HG02943 (cell line): Measurements from ENCODE around the gene ROMO1.
"Not testable (repeated sequence)": the region's sequence is repeated elsewhere in the genome, so short reads cannot be mapped to it uniquely, and the experiment has no call there.

Experiments
- ATAC-seq: cut with Tn5 transposase; IDR thresholded peaks from one replicate; pipeline ENCODE4 v1.9.1; 2021; ENCODE audit warnings: mild to moderate bottlenecking, low read depth, moderate library complexity; ENCODE audit not compliant: unreplicated experiment

Gene ROMO1

DNA sequence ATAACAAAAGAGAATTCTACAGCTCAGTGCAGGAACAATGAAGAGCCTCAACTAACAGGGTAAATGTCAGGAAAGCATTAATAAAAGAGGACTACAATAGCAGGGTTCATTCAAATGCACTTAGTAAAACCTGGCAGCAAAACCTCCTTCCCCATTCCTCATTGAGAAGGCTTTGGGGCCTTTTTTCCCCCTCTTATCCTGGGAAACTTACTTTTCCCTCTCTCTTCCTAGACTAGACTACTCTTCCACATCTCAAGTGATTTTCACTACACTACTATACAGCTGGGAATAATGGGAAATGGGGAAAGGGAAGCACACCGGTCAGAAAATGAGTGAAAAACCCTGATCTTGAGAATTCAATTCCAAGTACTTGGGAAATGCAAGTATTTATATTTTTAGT lies 10.1 kb downstream of the ROMO1 start:
- no peak for ATAC-seq

DNA sequence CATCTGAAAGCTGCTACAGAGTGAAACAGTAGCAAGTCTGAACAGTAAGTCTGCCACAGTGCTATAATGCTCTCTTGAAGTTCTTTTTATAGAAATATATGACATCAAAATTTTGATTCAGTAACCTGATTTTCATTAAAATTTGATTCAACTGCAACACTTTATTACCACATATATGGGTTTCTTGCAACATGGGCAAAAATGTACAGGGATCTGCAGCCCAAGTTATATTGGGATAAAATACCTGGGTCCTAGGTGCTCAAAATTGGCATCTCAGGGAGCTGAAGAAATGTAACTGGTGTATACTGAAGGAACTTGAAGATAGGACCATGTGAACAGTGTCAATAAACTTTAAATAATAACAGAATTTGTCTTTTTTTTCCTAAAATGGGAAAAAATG lies 10.8 kb downstream of the ROMO1 start:
- no peak for ATAC-seq

DNA sequence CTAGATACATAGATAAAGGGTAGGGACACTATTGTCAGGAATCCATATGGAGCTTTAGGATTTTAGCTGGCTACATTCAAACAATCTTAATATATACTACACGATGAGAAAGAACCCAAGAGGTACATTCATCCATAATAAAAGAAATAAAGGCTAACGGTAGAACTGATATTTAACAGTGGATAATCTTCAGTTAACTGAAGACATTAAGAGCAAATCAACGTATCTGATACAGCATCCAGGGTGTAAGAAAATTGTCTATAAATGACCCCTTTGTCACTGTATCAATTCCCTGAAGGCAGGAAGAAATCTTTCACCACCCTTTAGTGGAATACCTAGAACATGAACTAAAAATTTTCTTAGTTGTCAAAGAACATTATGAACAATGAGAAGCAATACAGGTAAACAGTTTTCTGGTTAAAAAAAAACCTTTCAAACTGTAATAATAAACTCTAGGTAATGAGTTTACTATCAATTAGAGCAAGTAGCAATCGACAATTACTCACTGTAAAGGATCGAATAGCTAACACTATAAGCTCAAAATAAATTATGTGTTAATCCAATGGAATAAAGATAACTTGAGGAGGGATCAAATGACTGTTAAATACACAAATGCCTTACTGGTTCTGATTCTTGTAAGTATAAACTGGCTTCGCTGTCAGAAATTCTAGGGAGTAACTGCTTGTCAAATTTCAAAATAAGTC lies 11.8 kb downstream of the ROMO1 start:
- no peak for ATAC-seq

DNA sequence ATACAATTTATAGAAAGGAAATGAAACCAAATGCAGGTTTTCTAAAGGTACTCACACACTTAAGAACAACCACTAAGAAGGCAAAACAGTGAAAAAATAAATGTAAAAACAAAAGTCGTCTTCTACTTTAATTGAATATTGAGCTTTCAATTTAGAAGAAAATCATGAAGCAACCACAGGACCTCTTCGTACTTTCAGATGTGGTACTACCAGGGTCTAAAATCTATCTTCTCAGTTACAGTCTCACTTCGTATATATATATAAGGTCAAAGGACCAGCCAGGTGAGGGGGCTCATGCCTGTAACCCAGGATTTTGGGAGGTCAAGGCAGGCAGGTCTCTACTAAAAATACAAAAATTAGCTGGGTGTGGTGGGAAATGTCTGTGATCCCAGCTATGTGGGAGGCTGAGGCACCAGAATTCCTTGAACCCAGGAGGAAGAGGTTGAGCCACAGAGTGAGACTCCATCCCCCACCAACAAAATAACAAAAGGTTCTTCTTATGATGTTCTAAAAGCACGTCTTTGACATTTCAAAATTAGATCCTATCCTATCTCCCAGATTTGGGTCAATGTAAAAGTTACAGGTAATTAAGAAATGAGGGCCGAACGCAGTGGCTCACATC lies 12.5 kb downstream of the ROMO1 start:
- no peak for ATAC-seq

DNA sequence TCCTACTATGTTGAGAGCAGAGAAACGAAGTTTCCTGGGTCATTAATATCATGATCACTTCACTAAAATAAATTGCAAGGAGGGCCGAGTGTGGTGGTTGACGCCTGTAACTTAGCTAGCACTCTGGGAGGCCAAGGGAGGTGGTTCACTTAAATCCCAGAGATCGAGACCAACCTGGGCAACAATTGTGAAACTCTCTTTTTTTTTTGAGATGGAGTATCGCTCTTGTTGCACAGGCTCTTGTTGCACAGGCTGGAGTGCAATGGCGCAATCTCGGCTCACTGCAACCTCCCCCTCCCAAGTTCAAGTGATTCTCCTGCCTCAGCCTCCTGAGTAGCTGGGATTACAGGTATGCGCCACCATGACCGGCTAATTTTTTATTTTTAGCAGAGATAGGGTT lies 13.9 kb downstream of the ROMO1 start:
- ATAC-seq: not testable (repeated sequence)

DNA sequence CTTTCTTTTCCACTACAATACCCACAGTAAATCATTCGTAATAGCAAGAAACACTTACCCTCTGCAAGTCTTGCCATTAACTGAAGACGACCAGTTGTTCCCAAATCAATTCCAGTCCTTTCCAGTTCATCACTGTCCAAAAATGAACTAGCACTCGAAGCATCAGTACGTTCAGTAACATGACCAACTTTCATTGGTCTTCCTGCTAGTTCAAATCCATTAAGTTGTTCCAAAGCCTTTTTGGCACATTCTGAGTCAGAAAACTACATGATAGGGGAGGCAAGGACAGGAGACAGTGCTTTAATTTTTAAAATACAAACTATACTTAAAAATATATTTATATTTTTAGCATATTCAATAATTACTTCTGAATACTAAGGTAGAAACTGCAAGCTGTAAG lies 14.9 kb downstream of the ROMO1 start:
- no peak for ATAC-seq

DNA sequence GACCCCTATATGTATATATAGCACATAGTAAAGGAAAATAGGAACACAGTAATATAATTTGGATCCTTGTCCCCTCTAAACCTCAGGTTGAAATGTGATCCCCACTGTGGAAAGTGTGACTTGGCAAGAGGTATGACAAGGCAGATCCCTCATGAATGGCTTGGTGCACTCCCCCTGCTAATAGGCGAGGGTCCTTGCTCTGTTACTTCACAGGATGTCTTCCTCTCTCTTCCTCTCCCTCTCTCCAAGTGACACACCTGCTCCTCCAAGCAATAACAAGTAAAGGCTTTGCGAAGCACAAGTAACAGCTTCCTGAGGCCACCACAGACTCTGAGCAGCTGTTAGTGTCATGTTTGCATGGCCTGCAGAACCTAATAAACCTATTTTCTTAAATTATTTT lies 16.4 kb downstream of the ROMO1 start:
- no peak for ATAC-seq

DNA sequence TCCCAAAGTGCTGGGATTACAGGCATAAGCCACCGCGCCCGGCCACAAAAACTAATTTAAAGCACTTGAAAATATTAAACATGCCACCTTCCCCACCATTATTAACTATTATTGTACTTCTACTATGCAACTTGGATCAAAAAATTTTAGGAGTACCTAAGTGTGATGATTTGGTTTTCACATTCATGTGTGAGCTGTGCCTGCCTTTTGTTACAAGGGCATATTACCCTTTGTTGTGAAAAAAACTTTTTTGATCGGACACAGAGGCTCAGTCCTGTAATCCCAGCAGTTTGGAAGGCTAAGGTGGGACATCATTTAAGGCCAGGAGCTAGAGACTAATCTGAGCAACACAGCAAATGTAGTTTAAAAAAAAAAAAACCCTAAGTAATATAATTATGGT lies 17.1 kb downstream of the ROMO1 start:
- ATAC-seq: no peak

DNA sequence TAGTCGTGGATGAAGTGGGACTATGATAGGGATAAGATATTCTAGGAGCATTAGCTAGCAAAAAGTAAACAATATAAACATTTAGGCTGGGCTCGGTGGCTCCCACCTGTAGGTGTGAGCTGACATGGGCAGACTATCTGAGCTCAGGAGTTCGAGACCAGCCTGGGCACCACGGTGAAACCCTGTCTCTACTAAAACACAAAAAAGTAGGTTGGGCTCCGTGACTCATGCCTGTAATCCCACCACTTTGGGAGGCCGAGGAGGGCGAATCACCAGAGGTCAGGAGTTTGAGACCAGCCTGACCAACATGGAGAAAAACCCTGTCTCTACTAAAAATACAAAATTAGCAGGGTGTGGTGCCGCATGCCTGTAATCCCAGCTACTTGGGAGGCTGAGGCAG lies 19.1 kb downstream of the ROMO1 start:
- not testable (repeated sequence) for ATAC-seq

DNA sequence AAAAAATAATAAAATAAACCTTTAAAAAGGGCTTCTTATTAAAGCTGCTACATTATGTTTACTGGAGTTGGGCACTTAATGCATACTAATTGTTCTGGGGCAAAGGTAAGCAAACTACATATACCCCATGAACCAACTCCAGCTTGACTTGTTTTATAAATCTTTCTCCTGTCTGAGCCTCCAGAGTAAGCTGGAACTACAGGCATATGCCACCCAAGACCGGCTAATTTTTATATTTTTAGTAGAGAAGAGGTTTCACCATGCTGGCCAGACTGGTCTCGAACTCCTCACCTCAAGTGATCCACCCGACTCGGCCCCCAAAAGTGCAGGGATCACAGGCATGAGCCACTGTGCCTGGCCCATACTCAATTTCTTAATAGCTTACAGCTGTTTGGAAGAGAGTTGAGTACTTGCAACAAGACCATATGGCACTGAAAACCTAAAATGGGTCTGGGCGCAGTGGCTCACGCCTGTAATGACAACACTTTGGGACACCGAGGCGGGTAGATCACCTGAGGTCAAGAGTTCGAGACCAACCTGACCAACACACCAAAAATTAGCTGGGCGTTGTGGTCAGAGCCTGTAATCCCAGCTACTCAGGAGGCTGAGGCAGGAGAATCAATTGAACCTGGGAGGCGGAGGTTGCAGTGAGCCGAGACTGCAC lies 19.9 kb downstream of the ROMO1 start:
- no peak for ATAC-seq

DNA sequence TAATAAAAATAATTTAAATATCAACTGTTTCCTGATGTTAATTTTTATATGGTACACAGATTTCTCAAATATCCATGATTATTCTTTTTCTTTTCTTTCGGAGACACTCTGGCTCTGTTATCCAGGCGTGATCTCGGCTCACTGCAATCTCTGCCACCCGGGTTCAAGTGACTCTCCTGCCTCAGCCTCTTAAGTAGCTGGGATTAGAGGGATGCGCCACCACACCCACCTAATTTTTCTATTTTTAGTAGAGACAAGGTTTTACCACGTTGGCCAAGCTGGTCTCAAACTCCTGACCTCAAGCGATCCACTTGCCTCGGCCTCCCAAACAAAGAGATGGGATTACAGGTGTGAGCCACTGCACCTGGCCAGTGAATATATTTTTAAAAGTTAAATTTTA lies 20.5 kb downstream of the ROMO1 start:
- no peak for ATAC-seq

DNA sequence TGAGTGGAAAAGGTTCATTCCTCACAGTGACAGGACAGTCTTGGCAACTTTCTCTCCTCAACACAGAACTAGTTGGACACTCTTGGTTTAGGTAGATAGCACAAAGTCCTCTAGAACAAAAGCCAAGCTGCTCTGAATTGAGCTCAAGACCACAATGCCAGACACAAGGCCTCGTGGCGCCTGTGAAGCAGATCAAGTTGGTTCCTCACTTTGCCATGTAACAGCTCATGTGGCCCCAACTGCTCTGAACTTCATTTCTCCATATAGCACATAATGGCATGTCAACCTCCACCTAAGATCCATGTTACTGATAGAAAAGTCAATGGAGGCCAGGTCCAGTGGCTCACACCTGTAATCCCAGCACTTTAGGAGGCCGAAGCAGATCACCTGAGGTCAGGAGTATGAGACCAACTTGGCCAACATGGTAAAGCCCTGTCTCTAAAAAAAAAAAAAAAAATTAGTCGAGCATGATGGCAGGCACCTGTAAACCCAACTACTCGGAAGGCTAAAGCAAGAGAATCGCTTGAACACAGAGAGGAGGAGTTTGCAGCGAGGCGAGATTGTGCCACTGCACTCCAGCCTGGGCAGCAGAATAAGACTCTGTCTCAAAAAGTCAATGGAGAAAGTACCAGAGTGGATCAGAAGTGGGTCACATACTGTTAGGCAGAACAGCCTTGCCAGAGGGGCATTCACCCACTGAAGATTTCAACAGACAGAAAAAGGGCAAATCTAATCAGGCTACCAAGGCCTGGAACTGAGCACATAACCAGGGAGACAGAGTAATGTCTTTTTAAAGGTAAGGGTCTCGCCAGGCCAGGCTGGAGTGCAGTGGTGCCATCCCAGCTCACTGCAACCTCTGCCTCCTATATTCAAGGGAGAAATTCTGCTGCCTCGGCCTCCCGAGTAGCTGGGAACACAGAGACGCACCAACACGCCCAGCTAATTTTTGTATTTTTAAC lies 21.2 kb downstream of the ROMO1 start:
- ATAC-seq: no peak

DNA sequence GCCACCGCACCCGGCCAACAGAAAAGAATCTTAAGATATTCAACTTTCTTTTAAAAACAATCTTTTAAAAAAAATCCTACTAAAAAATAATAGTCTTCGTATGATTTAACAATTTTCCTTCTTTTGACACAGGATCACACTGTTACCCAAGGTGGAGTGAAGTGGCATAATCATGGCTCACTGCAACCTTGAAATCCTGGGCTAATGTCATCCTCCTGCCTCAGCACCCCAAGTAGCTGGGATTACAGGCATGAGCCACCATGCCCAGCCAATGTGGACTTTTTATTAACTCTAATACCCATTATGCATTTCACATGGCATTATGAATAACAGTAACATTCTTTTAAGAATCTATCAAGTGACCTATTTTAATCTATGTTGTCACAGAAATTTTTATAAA lies 22.0 kb downstream of the ROMO1 start:
- ATAC-seq: no peak

DNA sequence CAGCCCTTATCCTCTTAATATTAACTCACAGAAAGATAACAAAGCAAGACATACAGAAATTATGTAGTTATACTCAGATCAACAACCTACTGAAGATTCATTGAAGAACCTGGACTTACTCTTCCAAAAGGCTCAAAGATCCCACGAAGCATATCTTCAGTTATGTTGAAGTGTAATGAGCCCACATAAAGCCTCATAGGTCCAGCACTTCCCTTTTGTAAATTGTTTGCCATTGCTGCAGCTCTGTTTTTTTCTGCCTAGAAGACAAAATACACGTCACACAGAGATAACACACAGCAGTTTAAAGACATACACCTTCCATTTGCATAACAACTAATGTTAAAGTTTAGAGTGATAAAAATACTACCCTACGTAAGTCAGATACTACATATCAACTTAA lies 22.4 kb downstream of the ROMO1 start:
- ATAC-seq: no peak

DNA sequence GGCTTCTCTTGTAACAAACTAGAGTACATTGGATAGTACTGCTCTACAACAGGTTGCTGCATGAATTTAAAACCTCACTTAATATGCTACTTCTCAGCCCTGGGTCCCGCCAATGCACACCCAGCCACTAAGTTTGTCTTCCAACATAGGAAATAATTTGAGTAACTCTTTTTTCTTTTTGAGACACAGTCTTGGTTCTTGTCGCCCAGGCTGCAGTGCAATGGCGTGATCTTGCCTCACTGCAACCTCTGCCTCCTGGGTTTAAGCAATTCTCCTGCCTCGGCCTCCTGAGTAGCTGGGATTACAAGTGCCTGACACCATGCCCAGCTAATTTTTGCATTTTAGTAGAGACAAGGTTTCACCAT lies 24.1 kb downstream of the ROMO1 start:
- ATAC-seq: not testable (repeated sequence)

DNA sequence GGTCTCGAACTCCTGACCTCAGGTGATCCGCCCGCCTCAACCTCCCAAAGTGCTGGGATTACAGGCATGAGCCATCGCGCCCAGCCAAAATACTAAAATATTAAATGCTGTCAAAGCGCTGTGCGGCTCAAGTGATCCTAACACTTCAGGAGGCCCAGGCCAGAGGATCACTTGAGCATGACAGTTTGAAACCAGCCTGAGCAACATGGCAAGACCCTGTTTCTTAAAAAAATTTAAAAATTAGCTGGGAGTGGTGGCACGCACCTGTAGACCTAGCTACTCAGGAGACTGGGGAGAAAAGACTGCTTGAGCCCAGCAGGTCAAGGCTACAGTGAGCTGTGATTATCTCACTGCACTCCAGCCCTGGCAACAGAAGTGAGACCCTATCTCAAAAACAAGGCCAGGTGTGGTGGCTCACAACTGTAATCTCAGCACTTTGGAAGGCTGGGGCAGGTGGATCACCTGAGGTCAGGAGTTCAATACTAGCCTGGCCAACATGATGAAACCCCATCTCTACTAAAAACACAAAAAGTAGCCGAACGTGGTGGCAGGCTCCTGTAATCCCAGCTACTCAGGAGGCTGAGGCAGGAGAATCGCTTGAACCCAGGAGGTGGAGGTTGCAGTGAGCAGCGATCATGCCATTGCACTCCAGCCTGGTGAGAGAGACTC lies 24.6 kb downstream of the ROMO1 start:
- ATAC-seq: not testable (repeated sequence)

DNA sequence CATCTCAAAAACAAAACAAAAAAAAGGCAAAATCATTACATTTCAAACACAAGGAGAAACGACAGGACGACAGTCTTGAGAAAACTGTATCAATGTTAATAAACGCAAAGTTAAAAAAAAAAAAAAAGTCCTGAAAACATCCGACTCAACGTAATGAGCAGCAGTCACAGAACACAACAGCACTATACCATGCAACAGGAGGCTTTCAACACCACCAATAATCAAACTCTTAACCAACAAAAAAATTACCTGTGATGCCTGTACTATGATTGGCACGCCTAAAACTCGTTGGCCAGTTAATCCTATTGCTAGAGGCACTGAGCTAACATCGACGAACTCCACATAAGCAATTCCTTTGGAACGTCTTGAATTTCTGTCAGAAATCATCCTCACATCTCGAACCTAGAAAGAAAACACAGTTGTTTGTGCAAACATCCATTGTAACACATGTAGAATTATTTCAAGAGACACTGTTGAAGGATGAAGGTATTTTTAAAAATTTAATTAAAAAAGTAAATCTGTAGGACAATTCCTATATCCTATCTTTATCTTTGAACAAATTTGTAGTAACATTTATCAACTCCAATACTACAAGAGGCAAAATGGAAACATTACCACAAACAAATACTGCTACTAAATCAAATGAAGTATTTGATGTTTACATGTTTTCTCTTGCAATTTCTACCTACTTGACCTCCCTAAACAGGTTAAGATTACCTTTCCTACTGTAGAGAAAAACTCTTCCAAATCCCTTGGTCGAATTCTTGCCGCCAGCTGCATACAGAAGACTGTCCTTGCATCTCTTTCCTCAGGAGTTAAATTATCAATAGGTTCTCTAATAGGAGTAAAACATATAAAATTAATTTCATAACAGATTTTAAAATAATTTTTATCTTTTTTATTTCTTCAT lies 25.4 kb downstream of the ROMO1 start:
- ATAC-seq: no peak

DNA sequence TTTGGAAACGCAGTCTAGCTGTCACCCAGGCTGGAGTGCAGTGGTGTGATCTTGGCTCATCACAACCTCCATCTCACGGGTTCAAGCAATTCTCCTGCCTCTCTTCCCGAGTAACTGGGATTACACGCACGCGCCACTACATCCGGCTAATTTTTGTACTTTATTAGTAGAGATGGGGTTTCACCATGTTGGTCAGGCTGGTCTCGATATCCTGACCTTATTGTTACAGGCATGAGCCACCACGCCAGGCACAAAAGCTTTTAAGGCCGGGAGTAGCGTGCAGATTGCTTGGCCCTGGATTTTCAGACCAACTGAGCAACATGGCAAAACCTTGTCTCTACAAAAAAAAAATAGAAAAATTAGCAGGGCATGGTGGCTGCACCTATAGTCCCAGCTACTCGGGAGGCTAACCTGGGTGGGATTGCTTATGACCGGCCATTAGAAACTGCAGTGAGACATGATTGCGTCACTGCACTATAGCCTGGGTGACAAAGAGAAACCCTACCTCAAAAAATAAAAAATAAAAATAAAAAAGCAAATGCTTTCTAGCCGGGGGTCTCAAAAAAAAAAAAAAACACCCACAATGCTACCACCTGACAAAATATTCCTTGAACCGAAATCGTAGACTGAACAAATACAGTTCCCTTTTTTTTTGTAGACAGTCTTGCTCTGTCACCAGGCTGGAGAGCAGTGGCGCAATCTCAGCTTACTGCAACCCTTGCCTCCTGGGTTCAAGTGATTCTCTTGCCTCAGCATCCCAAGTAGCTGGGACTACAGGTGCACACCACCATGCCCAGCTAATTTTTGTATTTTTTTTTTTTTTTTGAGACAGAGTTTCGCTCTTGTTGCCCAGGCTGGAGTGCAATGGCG lies 27.9 kb downstream of the ROMO1 start:
- ATAC-seq: no peak
